ENCODE results near the gene ARHGAP1. TPM values are rescaled to one million over a fixed set of nuclear protein-coding genes. Genes with fewer than 3 reads are reported as not detected.

ARHGAP1 gene
- total and polyA plus RNA-seq, 9 of the 15 experiments (the other 6 are each of a cell fraction or from before 2014, with no cell fraction given) = 3.6 to 30.4 (median 8.2) TPM

- TF ChIP-seq CUX1 (CRISPR knock-in tag; IDR thresholded peaks at IDR 0.05) (no peak), IFI16 (CRISPR knock-in tag; IDR thresholded peaks at IDR 0.05) (no peak), CBX1 (IDR thresholded peaks at IDR 0.05; ENCODE audit: low read depth) (no peak), MXD1 (CRISPR knock-in tag; IDR thresholded peaks at IDR 0.05; ENCODE audit: borderline replicate concordance, poor library complexity, severe bottlenecking) (no peak), SRSF3 (IDR thresholded peaks at IDR 0.05; ENCODE audit: insufficient read depth, low read length) (no peak), SMAD3 (CRISPR knock-in tag; conservative IDR thresholded peaks at IDR 0.05) (no peak), MLX (CRISPR knock-in tag; conservative IDR thresholded peaks at IDR 0.05) (no peak)
These were observed 44.9 kb upstream of the ARHGAP1 start (continued) for GRCh38 chr11:46745328-46745727.
